Trophoblast cell (in vitro differentiated cells and primary cell): ENCODE results near the gene HES5.

Source experiments
- DNase-seq, 2 donors: peaks; one replicate each; pipeline ENCODE4 v3.0.0-alpha.2; 2016
- H2AFZ ChIP-seq: 2 replicates; pipeline ENCODE4 v1.6.1; 2013; ENCODE audit warnings: low read length, moderate library complexity, mild to moderate bottlenecking; ENCODE audit not compliant: insufficient read depth, poor library complexity
- H2AK5ac ChIP-seq: 2 replicates; pipeline ENCODE4 v1.6.1; 2013; ENCODE audit warnings: mild to moderate bottlenecking, low read length
- H2BK120ac ChIP-seq: 2 replicates; pipeline ENCODE4 v1.6.1; 2013; ENCODE audit warnings: low read length, mild to moderate bottlenecking, moderate library complexity; ENCODE audit not compliant: insufficient read depth, poor library complexity
- H2BK12ac ChIP-seq: 2 replicates; pipeline ENCODE4 v1.6.1; 2013; ENCODE audit warnings: mild to moderate bottlenecking, low read length, moderate library complexity
- H2BK5ac ChIP-seq: 2 replicates; pipeline ENCODE4 v1.6.1; 2013; ENCODE audit warnings: low read length, low read depth, moderate library complexity, mild to moderate bottlenecking; ENCODE audit not compliant: poor library complexity
- H3K14ac ChIP-seq: 2 replicates; pipeline ENCODE4 v1.6.1; 2013; ENCODE audit warnings: mild to moderate bottlenecking, low read length
- H3K18ac ChIP-seq: 2 replicates; pipeline ENCODE4 v1.6.1; 2013; ENCODE audit warnings: mild to moderate bottlenecking, low read length
- H3K23ac ChIP-seq: 2 replicates; pipeline ENCODE4 v1.6.1; 2013; ENCODE audit warnings: low read length
- H3K27ac ChIP-seq: 2 replicates; pipeline ENCODE4 v1.5.1; 2013; ENCODE audit warnings: low read depth, mild to moderate bottlenecking, inconsistent platforms, low read length, moderate library complexity
- H3K27me3 ChIP-seq: 2 replicates; pipeline ENCODE4 v1.6.1; 2013; ENCODE audit warnings: inconsistent platforms, mild to moderate bottlenecking, low read length, moderate library complexity; ENCODE audit not compliant: insufficient read depth
- H3K36me3 ChIP-seq, 2 experiments: 1 replicate in 1 of 2; 2 replicates in 1 of 2; pipeline ENCODE4 v1.6.1; 2013; ENCODE audit warnings: low read length in 2 of 2, mild to moderate bottlenecking in 2 of 2, moderate library complexity in 1 of 2; ENCODE audit not compliant: insufficient read depth in 2 of 2, control insufficient read depth in 1 of 2
- H3K4ac ChIP-seq: 2 replicates; pipeline ENCODE4 v1.6.1; 2013; ENCODE audit warnings: low read depth, mild to moderate bottlenecking, low read length, moderate library complexity
- H3K4me1 ChIP-seq, 2 experiments: 1 replicate in 1 of 2; 2 replicates in 1 of 2; pipeline ENCODE4 v1.6.1; 2013; ENCODE audit warnings: low read length in 2 of 2, mild to moderate bottlenecking in 2 of 2, moderate library complexity in 1 of 2; ENCODE audit not compliant: insufficient read depth in 2 of 2, control insufficient read depth in 1 of 2
- H3K4me2 ChIP-seq: 2 replicates; pipeline ENCODE4 v1.6.1; 2013; ENCODE audit warnings: inconsistent platforms, mild to moderate bottlenecking, low read length, moderate library complexity
- H3K4me3 ChIP-seq: 2 replicates; pipeline ENCODE4 v1.5.1; 2013; ENCODE audit warnings: mild to moderate bottlenecking, low read depth, low read length, inconsistent platforms
- H3K79me1 ChIP-seq: one replicate; pipeline ENCODE4 v1.6.1; 2013; ENCODE audit warnings: low read length
- H3K79me2 ChIP-seq: 2 replicates; pipeline ENCODE4 v1.6.1; 2013; ENCODE audit warnings: low read length, mild to moderate bottlenecking; ENCODE audit not compliant: control insufficient read depth, insufficient read depth, poor library complexity
- H3K9ac ChIP-seq: 2 replicates; pipeline ENCODE4 v1.6.1; 2013; ENCODE audit warnings: mild to moderate bottlenecking, low read length
- H3K9me3 ChIP-seq: 2 replicates; pipeline ENCODE4 v1.6.1; 2013; ENCODE audit warnings: low read depth, mild to moderate bottlenecking, control low read depth, inconsistent platforms, low read length; ENCODE audit not compliant: insufficient read depth
- H4K12ac ChIP-seq: 2 replicates; pipeline ENCODE4 v1.6.1; 2013; ENCODE audit warnings: low read depth, mild to moderate bottlenecking, low read length, moderate library complexity
- H4K8ac ChIP-seq: 2 replicates; pipeline ENCODE4 v1.6.1; 2013; ENCODE audit warnings: low read depth, mild to moderate bottlenecking, low read length, moderate library complexity
- H4K91ac ChIP-seq: one replicate; pipeline ENCODE4 v1.6.1; 2013; ENCODE audit warnings: low read depth, mild to moderate bottlenecking, low read length, moderate library complexity
- WGBS: extraction: QIAGEN DNeasy Blood & Tissue Kit; methylation state at CpG from one replicate; pipeline ENCODE4 v1.1.7; 2013; ENCODE audit warnings: missing lambda C conversion rate; ENCODE audit not compliant: insufficient read length, insufficient coverage; ENCODE audit errors: extremely low coverage; 5-methylcytosine and 5-hydroxymethylcytosine counted together

The HES5 gene

DNA sequence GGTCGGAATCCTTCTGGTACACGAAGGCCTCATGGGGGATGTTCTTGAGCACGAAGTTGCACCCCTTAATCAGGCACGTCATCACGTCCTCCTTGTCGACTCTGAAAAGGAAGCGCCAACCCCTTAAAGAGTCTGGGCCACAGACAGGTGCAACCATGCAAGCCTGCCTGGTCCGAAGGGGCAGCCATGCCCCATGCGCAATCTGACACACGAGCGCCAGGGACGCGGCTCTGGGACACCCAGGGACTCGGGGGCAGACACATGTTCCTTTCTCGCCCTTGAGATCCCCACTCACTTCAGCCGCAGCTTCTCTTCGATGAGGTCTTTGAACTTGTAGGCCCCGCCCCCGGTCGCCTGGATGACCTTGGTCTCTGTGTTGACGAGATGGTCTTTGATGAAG lies 9.3 kb downstream of the HES5 start:
- H4K8ac ChIP-seq = no peak overlapping the region
- no peak overlapping the region for H3K4me3 ChIP-seq
- no CpG with 5 or more reads among the region's 21 CpGs for WGBS
- H3K27me3 ChIP-seq = no peaks in the 10 kb centered on the region
- peaks cover 9% of the 10 kb centered on the region for H3K79me2 ChIP-seq
- no peak overlapping the region for H3K4ac ChIP-seq
- no peak for DNase-seq
- H2BK12ac ChIP-seq = no peak overlapping the region
- no peak overlapping the region for H2BK5ac ChIP-seq
- no peak overlapping the region for H3K14ac ChIP-seq
- no peak overlapping the region for H3K23ac ChIP-seq
- no peak overlapping the region for H2AK5ac ChIP-seq
- H3K27ac ChIP-seq = no peak overlapping the region
- no peak overlapping the region for H2AFZ ChIP-seq
- no peak overlapping the region for H3K18ac ChIP-seq
- no peak overlapping the region for H4K12ac ChIP-seq
- peaks cover 7 to 12% of the 10 kb centered on the region in 2 experiments for H3K4me1 ChIP-seq
- H3K4me2 ChIP-seq = no peak overlapping the region
- no peak overlapping the region for H2BK120ac ChIP-seq
- H3K9me3 ChIP-seq = no peaks in the 10 kb centered on the region
- peaks cover 3% of the 10 kb centered on the region for H3K79me1 ChIP-seq
- H4K91ac ChIP-seq = no peak overlapping the region
- peaks cover 57% of the 10 kb centered on the region in 2 experiments for H3K36me3 ChIP-seq
- no peak overlapping the region for H3K9ac ChIP-seq

DNA sequence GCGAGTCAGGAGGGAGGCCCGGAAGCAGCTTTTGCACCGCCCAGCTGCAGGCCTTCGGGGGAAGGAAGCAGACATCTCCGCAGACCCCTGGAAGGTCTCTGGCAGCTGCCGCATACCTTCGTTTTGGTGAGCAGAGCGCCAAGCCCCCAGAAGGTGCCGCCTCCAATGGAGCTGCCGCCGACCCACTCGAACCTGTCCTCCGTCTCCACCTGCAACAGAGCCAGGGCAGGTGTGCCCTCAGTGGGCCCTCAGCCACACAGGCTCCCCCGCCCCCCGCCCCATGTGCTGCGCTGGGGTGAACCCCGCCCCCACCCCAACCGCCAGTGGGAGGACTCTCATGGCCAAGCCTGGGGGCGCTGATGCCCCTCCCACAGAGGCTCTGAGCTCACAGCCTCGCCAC lies 9.9 kb downstream of the HES5 start:
- H3K14ac ChIP-seq = no peak overlapping the region
- no peak overlapping the region for H3K4ac ChIP-seq
- no peak overlapping the region for H3K9ac ChIP-seq
- H3K36me3 ChIP-seq = peaks cover 63% of the 10 kb centered on the region in 2 experiments
- H4K8ac ChIP-seq = no peak overlapping the region
- H2AFZ ChIP-seq = no peak overlapping the region
- no peak overlapping the region for H3K4me3 ChIP-seq
- H4K12ac ChIP-seq = no peak overlapping the region
- no peak overlapping the region for H3K4me2 ChIP-seq
- H2BK12ac ChIP-seq = no peak overlapping the region
- H3K79me1 ChIP-seq = no peaks in the 10 kb centered on the region
- no peak overlapping the region for H4K91ac ChIP-seq
- H3K23ac ChIP-seq = no peak overlapping the region
- H2BK5ac ChIP-seq = no peak overlapping the region
- H3K27me3 ChIP-seq = no peaks in the 10 kb centered on the region
- H3K27ac ChIP-seq = no peak overlapping the region
- no CpG with 5 or more reads among the region's 20 CpGs for WGBS
- H3K4me1 ChIP-seq = peaks cover 4 to 8% of the 10 kb centered on the region in 2 experiments
- H3K79me2 ChIP-seq = peaks cover 4% of the 10 kb centered on the region
- H3K18ac ChIP-seq = no peak overlapping the region
- H2BK120ac ChIP-seq = no peak overlapping the region
- H2AK5ac ChIP-seq = no peak overlapping the region
- DNase-seq = no peak
- H3K9me3 ChIP-seq = no peaks in the 10 kb centered on the region

DNA sequence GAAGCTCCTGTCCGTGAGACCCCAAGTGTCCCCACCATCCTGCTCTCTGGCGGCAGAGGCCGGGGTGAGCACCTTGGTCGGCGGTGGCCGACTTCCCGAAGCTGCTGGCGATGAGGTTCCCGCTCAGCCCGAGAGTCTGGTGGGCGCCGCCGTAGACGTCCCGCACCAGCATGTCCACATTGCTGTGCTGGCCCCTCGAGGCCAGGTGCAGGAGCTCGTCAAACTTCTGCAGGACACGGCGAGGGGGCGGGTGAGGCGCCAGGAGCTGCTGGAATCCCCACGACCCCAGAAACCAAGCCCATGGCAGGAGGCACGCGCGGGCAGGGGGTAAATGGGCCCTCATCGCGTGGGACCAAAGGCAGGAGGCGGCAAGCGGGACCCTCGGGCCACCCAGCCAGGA lies 10.3 kb downstream of the HES5 start:
- no peak overlapping the region for H3K23ac ChIP-seq
- H3K36me3 ChIP-seq = peaks cover 67% of the 10 kb centered on the region in 2 experiments
- H3K79me1 ChIP-seq = no peaks in the 10 kb centered on the region
- H4K8ac ChIP-seq = no peak overlapping the region
- H3K79me2 ChIP-seq = peaks cover 4% of the 10 kb centered on the region
- no peak overlapping the region for H2BK5ac ChIP-seq
- no peak overlapping the region for H3K4me3 ChIP-seq
- no peak overlapping the region for H2BK120ac ChIP-seq
- no peak overlapping the region for H2BK12ac ChIP-seq
- no peak overlapping the region for H2AFZ ChIP-seq
- H3K27me3 ChIP-seq = no peaks in the 10 kb centered on the region
- no peak overlapping the region for H3K4me2 ChIP-seq
- H3K4ac ChIP-seq = no peak overlapping the region
- H4K12ac ChIP-seq = no peak overlapping the region
- no peak for DNase-seq
- H2AK5ac ChIP-seq = no peak overlapping the region
- no peak overlapping the region for H3K9ac ChIP-seq
- H3K27ac ChIP-seq = no peak overlapping the region
- H3K4me1 ChIP-seq = peaks cover 2 to 3% of the 10 kb centered on the region in 2 experiments
- no peaks in the 10 kb centered on the region for H3K9me3 ChIP-seq
- no CpG with 5 or more reads among the region's 30 CpGs for WGBS
- no peak overlapping the region for H3K14ac ChIP-seq
- H3K18ac ChIP-seq = no peak overlapping the region
- no peak overlapping the region for H4K91ac ChIP-seq

GRCh38 chr1:2519029-2519685 lies 10.9 kb downstream of the HES5 start:
- no CpG with 5 or more reads among the region's 25 CpGs for WGBS
- Histone ChIP-seq H3K23ac (no peak overlapping the region), H2BK120ac (no peak overlapping the region), H3K18ac (no peak overlapping the region), H3K27ac (no peak overlapping the region), H3K36me3 (peaks cover 71% of the 10 kb centered on the region in 2 experiments), H2BK5ac (no peak overlapping the region), H4K91ac (no peak overlapping the region), H3K79me2 (peaks cover 4% of the 10 kb centered on the region), H3K4me2 (no peak overlapping the region), H2BK12ac (no peak overlapping the region), H3K4me1 (peaks cover 0 to 2% of the 10 kb centered on the region in 2 experiments), H3K14ac (no peak overlapping the region), H2AK5ac (no peak overlapping the region), H3K27me3 (no peaks in the 10 kb centered on the region), H3K4me3 (no peak overlapping the region), H4K12ac (no peak overlapping the region), H3K9me3 (no peaks in the 10 kb centered on the region), H3K79me1 (no peaks in the 10 kb centered on the region), H4K8ac (no peak overlapping the region), H3K9ac (no peak overlapping the region), H3K4ac (no peak overlapping the region), H2AFZ (no peak overlapping the region)
- DNase-seq = no peak
